A549 (cell line): ENCODE measurements around the gene CDC73. TPM values are rescaled to one million over a fixed set of nuclear protein-coding genes. Genes with fewer than 3 reads are reported as not detected.

ENCODE experiments used
- ATAC-seq, 2 experiments: fragments of 200-7000 bp in 1 of 2; fragments of >200 bp in 1 of 2; cut with Nextera tagmentation in 1 of 2; cut with Tn5 transposase in 1 of 2; 3 replicates each; pipeline versions ENCODE4 v1.8.0 to v1.9.1; 2018 to 2020; ENCODE audit warnings: mild to moderate bottlenecking in 1 of 2, moderate library complexity in 1 of 2
- CTCF ChIA-PET: fragments of 300-600 bp; sonication (Branson Sonifier 250); formaldehyde crosslinking; extraction: SDS; loops from one replicate; lab custom pipeline; 2021; ENCODE audit warnings: antibody characterized with exemption, inconsistent platforms; lab: Yijun Ruan, JAX
- POLR2A ChIA-PET: fragments of 350-600 bp; formaldehyde crosslinking; extraction: SDS; loops from one replicate; lab custom pipeline; 2021; ENCODE audit warnings: antibody characterized with exemption, inconsistent platforms; lab: Yijun Ruan, JAX
- DNase-seq, 2 experiments: peaks; one replicate each; pipeline versions ENCODE4 v3.0.0 to v3.0.0-alpha.2; 2011 to 2016; ENCODE audit warnings: low read depth in 1 of 2, low spot score in 1 of 2
- FAIRE-seq: peaks from 2 replicates; lab custom pipeline; 2011; peaks lifted over from hg19 to GRCh38; lab: Jason Lieb, UNC
- H3K27ac ChIP-seq, 2 experiments: fragments of >200 bp; sonication (Bioruptor Twin); formaldehyde crosslinking; 3 replicates each; pipeline ENCODE4 v1.5.1; 2016 to 2017
- H3K4me1 ChIP-seq: fragments of >200 bp; sonication (Bioruptor Twin); formaldehyde crosslinking; 3 replicates; pipeline ENCODE4 v1.6.1; 2016
- H3K4me2 ChIP-seq: fragments of >200 bp; sonication (Bioruptor Twin); formaldehyde crosslinking; 3 replicates; pipeline ENCODE4 v1.6.1; 2016
- H3K4me3 ChIP-seq: fragments of >200 bp; sonication (Bioruptor Twin); formaldehyde crosslinking; 3 replicates; pipeline ENCODE4 v1.5.1; 2016
- H3K9me3 ChIP-seq: fragments of >200 bp; sonication (Bioruptor Twin); formaldehyde crosslinking; 3 replicates; pipeline ENCODE4 v1.6.1; 2016
- BHLHE40 ChIP-seq: IDR thresholded peaks from 2 replicates; pipeline ENCODE4 v1.6.1; 2012; ENCODE audit warnings: low read depth, low read length, inconsistent platforms
- CBX8 ChIP-seq: fragments of 200-600 bp; sonication (generic); IDR thresholded peaks from 2 replicates; pipeline ENCODE4 v1.6.1; 2016
- CHD2 ChIP-seq: fragments of 150-350 bp; IDR thresholded peaks from 2 replicates; pipeline ENCODE4 v1.6.1; 2014; ENCODE audit warnings: low read length; ENCODE audit not compliant: partially characterized antibody
- EHF ChIP-seq: fragments of 250-450 bp; sonication (Bioruptor Pico); IDR thresholded peaks from 2 replicates; pipeline ENCODE4 v1.5.0; 2020; ENCODE audit warnings: mild to moderate bottlenecking
- ESRRA ChIP-seq: fragments of 150-350 bp; IDR thresholded peaks from 2 replicates; pipeline ENCODE4 v1.6.1; 2014; ENCODE audit warnings: mild to moderate bottlenecking, low read length, borderline replicate concordance
- FOSB ChIP-seq: fragments of 250-450 bp; sonication (Bioruptor Pico); IDR thresholded peaks from 2 replicates; pipeline ENCODE4 v1.5.0; 2020; ENCODE audit warnings: mild to moderate bottlenecking, moderate library complexity
- FOSL2 ChIP-seq, 2 experiments: fragments of 450-650 bp in 1 of 2; fragments of >200 bp in 1 of 2; sonication (Bioruptor Twin) in 1 of 2; formaldehyde crosslinking; IDR thresholded peaks; 2 replicates each; pipeline versions ENCODE4 v1.5.0 to v1.6.1; 2016 to 2020; ENCODE audit warnings: mild to moderate bottlenecking in 1 of 2, moderate library complexity in 1 of 2
- FOXS1 ChIP-seq: fragments of 250-450 bp; sonication (Bioruptor Pico); IDR thresholded peaks from 2 replicates; pipeline ENCODE4 v1.5.0; 2020; ENCODE audit warnings: mild to moderate bottlenecking, moderate library complexity
- GATA3 ChIP-seq: IDR thresholded peaks from 2 replicates; pipeline ENCODE4 v1.6.1; 2012; ENCODE audit warnings: borderline replicate concordance
- HDAC2 ChIP-seq: fragments of 200-600 bp; sonication (generic); IDR thresholded peaks from 2 replicates; pipeline ENCODE4 v1.6.1; 2016
- HEYL ChIP-seq: fragments of 250-450 bp; sonication (Bioruptor Pico); IDR thresholded peaks from 2 replicates; pipeline ENCODE4 v1.8.0; 2021; ENCODE audit warnings: mild to moderate bottlenecking, moderate library complexity
- HOXA7 ChIP-seq: fragments of 250-450 bp; sonication (Bioruptor Pico); IDR thresholded peaks from 2 replicates; pipeline ENCODE4 v1.5.0; 2020; ENCODE audit warnings: mild to moderate bottlenecking, moderate library complexity
- HOXB5 ChIP-seq: fragments of 250-450 bp; sonication (Bioruptor Pico); IDR thresholded peaks from 2 replicates; pipeline ENCODE4 v1.5.0; 2020; ENCODE audit warnings: mild to moderate bottlenecking, moderate library complexity
- JUN ChIP-seq, 2 experiments: fragments of >200 bp; sonication (Bioruptor Twin); formaldehyde crosslinking; IDR thresholded peaks; 2 replicates in 1 of 2; 3 replicates in 1 of 2; pipeline ENCODE4 v1.6.1; 2016 to 2017
- JUNB ChIP-seq: fragments of >200 bp; sonication (Bioruptor Twin); formaldehyde crosslinking; IDR thresholded peaks from 2 replicates; pipeline ENCODE4 v1.6.1; 2016
- KDM5A ChIP-seq: fragments of 200-600 bp; sonication (generic); IDR thresholded peaks from 2 replicates; pipeline ENCODE4 v1.6.1; 2016; ENCODE audit warnings: antibody characterized with exemption, mild to moderate bottlenecking
- MAFK ChIP-seq: fragments of 450-650 bp; IDR thresholded peaks from 2 replicates; pipeline ENCODE4 v1.6.1; 2014; ENCODE audit not compliant: partially characterized antibody
- MAZ ChIP-seq: fragments of 150-350 bp; IDR thresholded peaks from 2 replicates; pipeline ENCODE4 v1.6.1; 2014; ENCODE audit warnings: antibody characterized with exemption, low read depth, low read length, borderline replicate concordance
- MYC ChIP-seq: IDR thresholded peaks from 2 replicates; pipeline ENCODE4 v1.6.1; 2012; ENCODE audit warnings: mild to moderate bottlenecking, inconsistent platforms, low read length, improper control_type of control experiment, borderline replicate concordance
- PHF8 ChIP-seq: fragments of 200-600 bp; sonication (generic); IDR thresholded peaks from 2 replicates; pipeline ENCODE4 v1.6.1; 2016; ENCODE audit warnings: low read depth, mild to moderate bottlenecking, antibody characterized with exemption, moderate library complexity, borderline replicate concordance
- POLR2A ChIP-seq: IDR thresholded peaks from 2 replicates; pipeline ENCODE4 v1.6.1; 2012; ENCODE audit warnings: mild to moderate bottlenecking, low read length
- POLR2AphosphoS2 ChIP-seq: conservative IDR thresholded peaks from 2 replicates; pipeline ENCODE4 v1.6.1; 2012; ENCODE audit warnings: low read length, improper control_type of control experiment, inconsistent platforms
- RAD21 ChIP-seq, 2 experiments: fragments of >200 bp in 1 of 2; sonication (Bioruptor Twin) in 1 of 2; formaldehyde crosslinking in 1 of 2; IDR thresholded peaks in 1 of 2; conservative IDR thresholded peaks in 1 of 2; 2 replicates in 1 of 2; 3 replicates in 1 of 2; pipeline ENCODE4 v1.6.1; 2012 to 2018; ENCODE audit warnings: inconsistent platforms in 1 of 2
- RFX5 ChIP-seq: fragments of 450-650 bp; IDR thresholded peaks from 2 replicates; pipeline ENCODE4 v1.7.1; 2014; ENCODE audit warnings: antibody characterized with exemption, mild to moderate bottlenecking, moderate library complexity
- SMC3 ChIP-seq: fragments of >200 bp; sonication (Bioruptor Twin); formaldehyde crosslinking; IDR thresholded peaks from 3 replicates; pipeline ENCODE4 v1.6.1; 2018; ENCODE audit warnings: inconsistent platforms
- TP53 ChIP-seq: fragments of 250-450 bp; sonication (Bioruptor Pico); IDR thresholded peaks from 2 replicates; pipeline ENCODE4 v1.5.0; 2021; ENCODE audit warnings: mild to moderate bottlenecking, moderate library complexity
- ZC3H11A ChIP-seq: fragments of 450-650 bp; IDR thresholded peaks from 2 replicates; pipeline ENCODE4 v1.6.1; 2014; ENCODE audit warnings: antibody characterized with exemption, mild to moderate bottlenecking
- ZSCAN20 ChIP-seq: fragments of 250-450 bp; sonication (Bioruptor Pico); IDR thresholded peaks from 2 replicates; pipeline ENCODE4 v1.8.0; 2022; ENCODE audit warnings: mild to moderate bottlenecking, moderate library complexity
- WGBS: methylation state at CpG from one replicate; pipeline ENCODE4 v1.1.6; 2017; ENCODE audit errors: missing lambda C conversion rate; 5-methylcytosine and 5-hydroxymethylcytosine counted together
- polyA plus RNA-seq, 4 experiments: library from polyadenylated mRNA; depleted of rRNA in 3 of 4; stranded (reverse); fragments of >200 nt; fragmentation: RNase III in 1 of 4; extraction: RNeasy Plus Mini Kit Qiagen cat#74134 plus additional on column Dnase treatment in 1 of 4; gene quantifications; 2 replicates in 3 of 4; 3 replicates in 1 of 4; pipeline ENCODE4 v1.2.3, GENCODE V29; 2011 to 2017
- TF ChIP-seq, protein P1 (sequence below): IDR thresholded peaks from 2 replicates; pipeline ENCODE4 v1.6.1; 2012
- TF ChIP-seq, protein P2 (sequence below): fragments of 250-450 bp; sonication (Bioruptor Pico); IDR thresholded peaks from 2 replicates; pipeline ENCODE4 v1.5.0; 2021; ENCODE audit warnings: mild to moderate bottlenecking, moderate library complexity, borderline replicate concordance
- TF ChIP-seq, protein P3 (sequence below): fragments of >200 bp; sonication (Bioruptor Twin); formaldehyde crosslinking; IDR thresholded peaks from 3 replicates; pipeline ENCODE4 v1.6.1; 2016
- TF ChIP-seq, protein P4 (sequence below): fragments of 250-450 bp; sonication (Bioruptor Pico); IDR thresholded peaks from 2 replicates; pipeline ENCODE4 v1.5.0; 2020; ENCODE audit warnings: low read depth, mild to moderate bottlenecking, moderate library complexity
- TF ChIP-seq, protein P5 (sequence below): IDR thresholded peaks from 2 replicates; pipeline ENCODE4 v1.6.1; 2012

CDC73 gene
- polyA plus RNA-seq, 2 of the 4 experiments (the other 2 are of a cell fraction): 42.2 to 77.9 TPM

DNA sequence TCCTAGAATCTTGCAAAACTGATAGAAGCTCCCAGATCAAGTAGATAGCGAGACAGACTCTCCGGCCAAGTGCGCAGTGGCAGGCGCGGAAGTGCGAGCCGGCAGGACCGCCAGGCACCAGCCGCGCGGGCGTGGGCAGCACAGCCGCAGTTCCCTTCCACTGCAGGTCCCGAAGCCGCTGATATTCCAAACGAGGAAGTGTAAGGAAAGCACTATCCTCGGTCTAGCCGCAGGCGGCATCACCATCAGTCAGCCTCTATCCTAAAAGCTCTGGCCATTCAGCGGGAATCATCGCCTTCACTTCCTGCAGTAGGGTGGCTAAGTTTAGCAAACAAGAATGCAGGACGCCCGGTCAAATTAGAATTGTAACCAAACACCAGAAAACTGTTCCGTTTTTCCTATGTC, 17.3 kb upstream of the CDC73 start (continued):
- TF ChIP-seq, protein P1, sequence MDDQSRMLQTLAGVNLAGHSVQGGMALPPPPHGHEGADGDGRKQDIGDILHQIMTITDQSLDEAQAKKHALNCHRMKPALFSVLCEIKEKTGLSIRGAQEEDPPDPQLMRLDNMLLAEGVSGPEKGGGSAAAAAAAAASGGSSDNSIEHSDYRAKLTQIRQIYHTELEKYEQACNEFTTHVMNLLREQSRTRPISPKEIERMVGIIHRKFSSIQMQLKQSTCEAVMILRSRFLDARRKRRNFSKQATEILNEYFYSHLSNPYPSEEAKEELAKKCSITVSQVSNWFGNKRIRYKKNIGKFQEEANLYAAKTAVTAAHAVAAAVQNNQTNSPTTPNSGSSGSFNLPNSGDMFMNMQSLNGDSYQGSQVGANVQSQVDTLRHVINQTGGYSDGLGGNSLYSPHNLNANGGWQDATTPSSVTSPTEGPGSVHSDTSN: no peak
- TF ChIP-seq PHF8 (no peak), ZSCAN20 (CRISPR knock-in tag) (no peak), CBX8 (no peak), KDM5A (no peak), HDAC2 (no peak)
- TF ChIP-seq, protein P2, sequence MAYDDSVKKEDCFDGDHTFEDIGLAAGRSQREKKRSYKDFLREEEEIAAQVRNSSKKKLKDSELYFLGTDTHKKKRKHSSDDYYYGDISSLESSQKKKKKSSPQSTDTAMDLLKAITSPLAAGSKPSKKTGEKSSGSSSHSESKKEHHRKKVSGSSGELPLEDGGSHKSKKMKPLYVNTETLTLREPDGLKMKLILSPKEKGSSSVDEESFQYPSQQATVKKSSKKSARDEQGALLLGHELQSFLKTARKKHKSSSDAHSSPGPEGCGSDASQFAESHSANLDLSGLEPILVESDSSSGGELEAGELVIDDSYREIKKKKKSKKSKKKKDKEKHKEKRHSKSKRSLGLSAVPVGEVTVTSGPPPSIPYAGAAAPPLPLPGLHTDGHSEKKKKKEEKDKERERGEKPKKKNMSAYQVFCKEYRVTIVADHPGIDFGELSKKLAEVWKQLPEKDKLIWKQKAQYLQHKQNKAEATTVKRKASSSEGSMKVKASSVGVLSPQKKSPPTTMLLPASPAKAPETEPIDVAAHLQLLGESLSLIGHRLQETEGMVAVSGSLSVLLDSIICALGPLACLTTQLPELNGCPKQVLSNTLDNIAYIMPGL: no peak

DNA sequence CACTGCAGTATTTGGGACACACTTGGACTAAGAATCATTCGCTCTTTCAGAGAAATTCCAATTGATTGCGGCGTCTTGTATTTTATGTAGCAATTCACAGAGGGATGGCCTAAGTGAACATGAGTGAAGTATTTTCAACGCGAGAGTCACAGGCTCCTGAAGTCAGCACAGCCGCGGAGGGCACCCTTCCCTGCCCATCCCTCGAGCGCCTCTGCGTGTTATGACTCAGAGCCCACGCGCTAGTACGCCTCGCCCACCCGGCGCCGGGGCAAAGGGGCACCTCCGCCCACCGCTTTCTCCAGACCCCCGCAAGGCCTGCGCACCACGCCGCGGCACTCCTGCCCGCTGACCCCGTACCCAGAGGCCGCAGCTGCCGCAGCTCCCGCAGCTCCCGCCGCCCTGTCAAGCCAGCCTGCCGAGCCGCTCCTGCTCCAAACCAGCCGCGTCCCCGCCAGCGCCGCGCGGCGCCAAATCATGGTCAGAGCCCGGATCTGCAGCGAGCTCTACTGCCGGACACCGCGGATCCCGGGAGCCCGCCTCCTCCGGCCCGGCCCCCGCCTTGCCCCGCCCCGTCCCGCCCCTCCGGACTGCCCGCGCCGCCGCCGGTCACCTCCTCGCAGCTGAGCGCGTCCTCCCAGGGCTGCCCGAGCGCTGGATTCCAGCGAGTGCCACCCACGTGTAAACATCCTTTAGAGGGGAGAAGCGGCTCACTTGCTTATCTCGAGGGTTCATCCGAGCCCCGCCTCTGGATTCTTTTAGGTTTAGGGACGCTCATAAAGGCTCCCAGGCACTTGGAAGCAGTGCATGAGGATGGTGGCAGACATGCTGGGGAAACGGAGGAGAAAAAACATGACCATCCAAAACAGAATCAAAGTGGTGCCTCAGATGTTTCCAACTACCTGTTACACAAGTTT, 16.7 kb upstream of the CDC73 start, which contains the start of gene GLRX2:
TSS of gene GLRX2 (minus strand) at position 508 of the 914 bp plus-strand sequence. CDS start at position 476, 32 bp downstream.
- POLR2A ChIA-PET: interaction anchor here (0.7 to 3.8 kb wide), 13 partner anchors 8 to 620 kb away, joined by 3 to 38 read pairs (median 4); partner anchors contain the start of genes CDC73, RGS2, RO60 and UCHL5
- H3K4me3 ChIP-seq: peak within 1 kb of the TSS; percentile 67
- peak within 1 kb of the TSS; percentile 76 to 96 for H3K27ac ChIP-seq
- peak within 1 kb of the TSS; percentile 91 for H3K4me2 ChIP-seq
- H3K9me3 ChIP-seq: no peaks in the 10 kb centered on the region
- TF ChIP-seq HOXA7: no peak
- 0 out of 2 replicates have a peak, but pooled peaks have one; percentile 6 for TF ChIP-seq HOXB5 (CRISPR knock-in tag)
- peak; percentile 33 to 84; a peak in 2 of 5 replicates for TF ChIP-seq JUN (IDR thresholded peaks at IDR 0.05)
- TF ChIP-seq POLR2A: peak; percentile 78
- 0 out of 2 replicates have a peak, but pooled peaks have one; percentile 58 for TF ChIP-seq TP53 (CRISPR knock-in tag)
- TF ChIP-seq JUNB: no peak; the same call in 1 of the 2 replicates
- no peak for TF ChIP-seq FOSB
- no peak for TF ChIP-seq FOXS1 (CRISPR knock-in tag)
- TF ChIP-seq EHF (CRISPR knock-in tag): no peak
- TF ChIP-seq RFX5: no peak
- no peak for TF ChIP-seq ESRRA
- no peak for TF ChIP-seq ZC3H11A
- TF ChIP-seq HEYL: no peak
- 0 out of 2 replicates have a peak, but pooled peaks have one; percentile 16 for TF ChIP-seq MAZ
- TF ChIP-seq MAFK: no peak
- TF ChIP-seq POLR2AphosphoS2: no peak
- TF ChIP-seq CHD2: peak; percentile 41
- TF ChIP-seq ZSCAN20 (CRISPR knock-in tag): no peak
- peak; percentile 29; the same call in 1 of the 2 replicates for TF ChIP-seq PHF8
- TF ChIP-seq, protein P3, sequence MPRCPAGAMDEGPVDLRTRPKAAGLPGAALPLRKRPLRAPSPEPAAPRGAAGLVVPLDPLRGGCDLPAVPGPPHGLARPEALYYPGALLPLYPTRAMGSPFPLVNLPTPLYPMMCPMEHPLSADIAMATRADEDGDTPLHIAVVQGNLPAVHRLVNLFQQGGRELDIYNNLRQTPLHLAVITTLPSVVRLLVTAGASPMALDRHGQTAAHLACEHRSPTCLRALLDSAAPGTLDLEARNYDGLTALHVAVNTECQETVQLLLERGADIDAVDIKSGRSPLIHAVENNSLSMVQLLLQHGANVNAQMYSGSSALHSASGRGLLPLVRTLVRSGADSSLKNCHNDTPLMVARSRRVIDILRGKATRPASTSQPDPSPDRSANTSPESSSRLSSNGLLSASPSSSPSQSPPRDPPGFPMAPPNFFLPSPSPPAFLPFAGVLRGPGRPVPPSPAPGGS: peak; percentile 78; the same call in 2 of the 3 replicates
- peak; percentile 51 to 64 for TF ChIP-seq RAD21 (conservative IDR thresholded peaks at IDR 0.05 in 1 of 2, IDR thresholded peaks at IDR 0.05 in 1 of 2)
- TF ChIP-seq GATA3: 0 out of 2 replicates have a peak, but pooled peaks have one; percentile 2
- peak; percentile 57 for TF ChIP-seq SMC3
- TF ChIP-seq, protein P4, sequence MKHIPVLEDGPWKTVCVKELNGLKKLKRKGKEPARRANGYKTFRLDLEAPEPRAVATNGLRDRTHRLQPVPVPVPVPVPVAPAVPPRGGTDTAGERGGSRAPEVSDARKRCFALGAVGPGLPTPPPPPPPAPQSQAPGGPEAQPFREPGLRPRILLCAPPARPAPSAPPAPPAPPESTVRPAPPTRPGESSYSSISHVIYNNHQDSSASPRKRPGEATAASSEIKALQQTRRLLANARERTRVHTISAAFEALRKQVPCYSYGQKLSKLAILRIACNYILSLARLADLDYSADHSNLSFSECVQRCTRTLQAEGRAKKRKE: no peak
- peak; percentile 53; the same call in 1 of the 2 replicates for TF ChIP-seq MYC
- TF ChIP-seq BHLHE40: no peak
- TF ChIP-seq, protein P5, sequence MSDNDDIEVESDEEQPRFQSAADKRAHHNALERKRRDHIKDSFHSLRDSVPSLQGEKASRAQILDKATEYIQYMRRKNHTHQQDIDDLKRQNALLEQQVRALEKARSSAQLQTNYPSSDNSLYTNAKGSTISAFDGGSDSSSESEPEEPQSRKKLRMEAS: peak; percentile 85
- TF ChIP-seq FOSL2 (IDR thresholded peaks at IDR 0.05): 0 out of 2 replicates have a peak, but pooled peaks have one; percentile 35
- TF ChIP-seq FOSL2 (CRISPR knock-in tag; IDR thresholded peaks at IDR 0.05): peak; percentile 90
- no peak for FAIRE-seq
- ATAC-seq: peak; percentile 90 to 96
- peak; percentile 88 to 89 for DNase-seq
- peaks cover 17% of the 10 kb centered on the region; the same call in 2 of the 3 replicates for H3K4me1 ChIP-seq
- WGBS: under 1% methylated on average over 27 of the region's 73 CpGs
- CTCF ChIA-PET: interaction anchor here (0.6 to 7.3 kb wide), 10 partner anchors 9 to 632 kb away, joined by 3 to 66 read pairs (median 4); partner anchors contain the start of gene CDC73
